Tibial nerve (tissue), 4 donors: Measurements from ENCODE around the gene SLC16A8. TPM values are rescaled to one million over a fixed set of nuclear protein-coding genes. Genes with fewer than 3 reads are reported as not detected.
"Not testable (repeated sequence)": the region's sequence is repeated elsewhere in the genome, so short reads cannot be mapped to it uniquely, and the experiment has no call there.

ENCODE experiments used
- DNase-seq, 2 donors: peaks; one replicate each; pipeline ENCODE4 v3.0.0-alpha.2; 2019; ENCODE audit warnings: low spot score in 2 of 2
- H3K27ac ChIP-seq, 4 donors: fragments of 200-600 bp; sonication (generic) in 3 of 4; one replicate each; pipeline ENCODE4 v1.5.1; 2017 to 2019; ENCODE audit warnings: mild to moderate bottlenecking in 1 of 4
- H3K27me3 ChIP-seq, 2 donors: fragments of 200-600 bp; sonication (generic) in 1 of 2; one replicate each; pipeline versions ENCODE4 v1.5.1 to v1.6.0; 2017 to 2019
- H3K36me3 ChIP-seq, 3 donors: fragments of 200-600 bp; sonication (generic); one replicate each; pipeline ENCODE4 v1.5.1; 2018 to 2019
- H3K4me1 ChIP-seq, 4 donors: fragments of 200-600 bp; sonication (generic) in 3 of 4; one replicate each; pipeline ENCODE4 v1.5.1; 2017 to 2019
- H3K4me3 ChIP-seq, 4 donors: fragments of 200-600 bp; sonication (generic) in 3 of 4; one replicate each; pipeline ENCODE4 v1.5.1; 2017 to 2019; ENCODE audit warnings: mild to moderate bottlenecking in 1 of 4, moderate library complexity in 1 of 4
- H3K9me3 ChIP-seq, 4 donors: fragments of 200-600 bp; sonication (generic) in 3 of 4; one replicate each; pipeline ENCODE4 v1.5.1; 2017 to 2019
- CTCF ChIP-seq, 5 experiments: fragments of 200-600 bp in 3 of 5; fragments of 450-650 bp in 2 of 5; sonication (generic) in 3 of 5; IDR thresholded peaks; one replicate each; pipeline ENCODE4 v1.5.1; 2016 to 2019; ENCODE audit warnings: antibody characterized with exemption in 5 of 5, mild to moderate bottlenecking in 3 of 5, moderate library complexity in 2 of 5
- EP300 ChIP-seq, 2 donors: sonication (generic); formaldehyde crosslinking; IDR thresholded peaks; one replicate each; pipeline ENCODE4 v1.6.1; 2017; ENCODE audit warnings: antibody characterized with exemption in 2 of 2, mild to moderate bottlenecking in 1 of 2
- POLR2A ChIP-seq, 2 donors: fragments of 450-650 bp; IDR thresholded peaks; one replicate each; pipeline ENCODE4 v1.6.1; 2017; ENCODE audit warnings: antibody characterized with exemption in 2 of 2, mild to moderate bottlenecking in 2 of 2, moderate library complexity in 2 of 2
- WGBS, 2 donors: methylation state at CpG; one replicate each; pipeline ENCODE4 v1.1.5; 2018; 5-methylcytosine and 5-hydroxymethylcytosine counted together
- total RNA-seq, 4 donors: library from RNA; depleted of rRNA; stranded (reverse); fragments of >200 nt; gene quantifications; one replicate each; pipeline ENCODE4 v1.1.0, GENCODE V29; 2016

SLC16A8 gene
- total RNA-seq, 4 donors from 2014 or later: 0.98 to 1.8 (median 1.4) TPM

- no peak for DNase-seq
- Histone ChIP-seq H3K4me3 (no peak overlapping the region), H3K27ac (no peak overlapping the region), H3K9me3 (no peaks in the 10 kb centered on the region), H3K27me3 (peaks cover 0 to 24% of the 10 kb centered on the region in 2 donors), H3K4me1 (peaks cover 0 to 56% (median 14%) of the 10 kb centered on the region in 4 donors), H3K36me3 (peaks cover 0 to 21% (median 0%) of the 10 kb centered on the region in 3 donors)
- 79 to 89% methylated on average over 7 of the region's 7 CpGs for WGBS, 2 donors
- no peak for TF ChIP-seq CTCF (IDR thresholded peaks at IDR 0.05)
- TF ChIP-seq EP300 (IDR thresholded peaks at IDR 0.05): no peak
- no peak for TF ChIP-seq POLR2A (IDR thresholded peaks at IDR 0.05)
Observed at GRCh38 chr22:38079804-38080203, 4.2 kb downstream of the SLC16A8 start.

- H3K27me3 ChIP-seq: peaks cover 0 to 24% of the 10 kb centered on the region in 2 donors
- not testable (repeated sequence) for H3K27ac ChIP-seq, H3K4me3 ChIP-seq, DNase-seq, H3K9me3 ChIP-seq
- 88 to 94% methylated on average over 2 of the region's 2 CpGs for WGBS, 2 donors
- peaks cover 0 to 22% (median 0%) of the 10 kb centered on the region in 3 donors for H3K36me3 ChIP-seq
- H3K4me1 ChIP-seq: peaks cover 0 to 54% (median 14%) of the 10 kb centered on the region in 4 donors
Observed at GRCh38 chr22:38079208-38079607, 4.8 kb downstream of the SLC16A8 start.

GRCh38 chr22:38078046-38078840 is 5.7 kb downstream of the SLC16A8 start:
- DNase-seq: no peak

GRCh38 chr22:38077595-38077994 is 6.4 kb downstream of the SLC16A8 start:
- peaks cover 0 to 18% of the 10 kb centered on the region in 2 donors for H3K27me3 ChIP-seq
- WGBS, 2 donors: 71 to 72% methylated on average over 9 to 14 of the region's 14 CpGs
- no peak for DNase-seq
- H3K36me3 ChIP-seq: peaks cover 0 to 31% (median 7%) of the 10 kb centered on the region in 3 donors
- no peaks in the 10 kb centered on the region for H3K9me3 ChIP-seq
- TF ChIP-seq POLR2A (IDR thresholded peaks at IDR 0.05): no peak
- no peak overlapping the region for H3K4me3 ChIP-seq
- no peak overlapping the region for H3K27ac ChIP-seq
- peaks cover 0 to 46% (median 12%) of the 10 kb centered on the region in 4 donors for H3K4me1 ChIP-seq

More at GRCh38 chr22:38078046-38078840, 5.7 kb downstream of the SLC16A8 start:
- Histone ChIP-seq H3K4me3 (no peak overlapping the region), H3K27ac (no peak overlapping the region), H3K36me3 (peaks cover 0 to 25% (median 2%) of the 10 kb centered on the region in 3 donors), H3K27me3 (peaks cover 0 to 24% of the 10 kb centered on the region in 2 donors), H3K9me3 (no peaks in the 10 kb centered on the region), H3K4me1 (peaks cover 0 to 46% (median 14%) of the 10 kb centered on the region in 4 donors)
- TF ChIP-seq EP300 (IDR thresholded peaks at IDR 0.05) (no peak), CTCF (IDR thresholded peaks at IDR 0.05) (no peak), POLR2A (IDR thresholded peaks at IDR 0.05) (no peak)
- whole genome bisulfite sequencing, 2 donors: 67 to 74% methylated on average over 13 to 19 of the region's 22 CpGs

- Histone ChIP-seq H3K27me3 (peaks cover 0 to 14% of the 10 kb centered on the region in 2 donors), H3K4me1 (peaks cover 0 to 45% (median 11%) of the 10 kb centered on the region in 4 donors), H3K4me3 (no peak overlapping the region), H3K36me3 (peaks cover under 1 to 36% (median 7%) of the 10 kb centered on the region in 3 donors), H3K27ac (no peak overlapping the region), H3K9me3 (no peaks in the 10 kb centered on the region)
- no peak for DNase-seq
- 76 to 79% methylated on average over 12 of the region's 12 CpGs for WGBS, 2 donors
- TF ChIP-seq CTCF (IDR thresholded peaks at IDR 0.05): no peak
- no peak for TF ChIP-seq POLR2A (IDR thresholded peaks at IDR 0.05)
- no peak for TF ChIP-seq EP300 (IDR thresholded peaks at IDR 0.05)
Observed at GRCh38 chr22:38077096-38077495, 6.9 kb downstream of the SLC16A8 start.

- no peak for TF ChIP-seq POLR2A (IDR thresholded peaks at IDR 0.05)
- TF ChIP-seq EP300 (IDR thresholded peaks at IDR 0.05): no peak
- TF ChIP-seq CTCF (IDR thresholded peaks at IDR 0.05): no peak
- peak overlapping the region in 2 of 4 donors; percentile 66 to 96 for H3K27ac ChIP-seq
- WGBS, 2 donors: 73% methylated on average over 13 of the region's 13 CpGs
- H3K27me3 ChIP-seq: peaks cover 0 to 7% of the 10 kb centered on the region in 2 donors
- H3K4me3 ChIP-seq: no peak overlapping the region
- H3K4me1 ChIP-seq: peaks cover 0 to 37% (median 4%) of the 10 kb centered on the region in 4 donors
- no peak for DNase-seq
- H3K36me3 ChIP-seq: peaks cover 4 to 47% (median 7%) of the 10 kb centered on the region in 3 donors
- no peaks in the 10 kb centered on the region for H3K9me3 ChIP-seq
Observed at GRCh38 chr22:38075961-38076360, 8.0 kb downstream of the SLC16A8 start.
